Sciatic nerve (tissue), 1 donor: ENCODE results near the gene SDHAF4. TPM values are rescaled to one million over a fixed set of nuclear protein-coding genes. Genes with fewer than 3 reads are reported as not detected.

Experiments
- total RNA-seq: library from RNA; stranded (reverse); fragmentation: NEBNext Ultra II Directional; extraction: Animal tissue kit (Norgen Biotek cat#: 25700); gene quantifications from one replicate; pipeline ENCODE4 v1.2.1, GENCODE V29; 2021
- donor health status: DM: no; HTN: no; CAD: no.

SDHAF4 gene
- total RNA-seq, 1 donor from 2014 or later: 8.6 TPM

Other genes with a start within 250 kb of the SDHAF4 start
- 27.9 TPM for gene FAM135A, start 153.4 kb upstream of the SDHAF4 start, total RNA-seq
- 17.8 TPM for gene SMAP1, start 101.0 kb downstream of the SDHAF4 start, total RNA-seq